HAP-1 (cell line): ENCODE measurements around the gene KRT20.
"Not testable (repeated sequence)": the region's sequence is repeated elsewhere in the genome, so short reads cannot be mapped to it uniquely, and the experiment has no call there.

Experiments used
- DNase-seq, 2 experiments: peaks; one replicate each; pipeline ENCODE4 v3.0.0-alpha.2; 2016 to 2020; ENCODE audit warnings: low spot score in 2 of 2
- H3K27me3 ChIP-seq: fragments of 250-450 bp; sonication (Bioruptor Pico); 2 replicates; pipeline ENCODE4 v1.5.1; 2020; ENCODE audit warnings: low read depth, mild to moderate bottlenecking, moderate library complexity
- H3K36me3 ChIP-seq: fragments of 250-450 bp; sonication (Bioruptor Pico); replicated peaks from 2 replicates; pipeline ENCODE4 v1.5.1; 2020; ENCODE audit warnings: mild to moderate bottlenecking
- H3K4me1 ChIP-seq: fragments of 250-450 bp; sonication (Bioruptor Pico); 2 replicates; pipeline ENCODE4 v1.5.1; 2020; ENCODE audit warnings: mild to moderate bottlenecking
- H3K4me3 ChIP-seq: fragments of 250-450 bp; sonication (Bioruptor Pico); 2 replicates; pipeline ENCODE4 v1.5.1; 2020; ENCODE audit warnings: mild to moderate bottlenecking, moderate library complexity
- H3K9me3 ChIP-seq: fragments of 250-450 bp; sonication (Bioruptor Pico); 2 replicates; pipeline ENCODE4 v1.5.1; 2020; ENCODE audit warnings: mild to moderate bottlenecking, moderate library complexity
- in situ Hi-C: fragments of 300-500 bp; cut with MboI; formaldehyde crosslinking; loops from 3 replicates; pipeline ENCODE4 v1.14.3; 2020; ENCODE audit warnings: low sequenced_read_pairs, inconsistent platforms, mixed read lengths

KRT20 gene

GRCh38 chr17:40884708-40885512, at the start of gene KRT20:
Gene KRT20, minus strand, starts transcription at chr17:40885242. Its CDS starts 57 bp downstream, at chr17:40885185.
- Histone ChIP-seq H3K4me3 (no peak within 1 kb of the TSS), H3K4me1 (no peaks in the 10 kb centered on the region), H3K27me3 (peaks cover 40% of the 10 kb centered on the region), H3K36me3 (no peaks in the 10 kb centered on the region), H3K9me3 (no peaks in the 10 kb centered on the region)
- in situ Hi-C loops = no loop called here
- peak; percentile 12 to 34 for DNase-seq

DNA sequence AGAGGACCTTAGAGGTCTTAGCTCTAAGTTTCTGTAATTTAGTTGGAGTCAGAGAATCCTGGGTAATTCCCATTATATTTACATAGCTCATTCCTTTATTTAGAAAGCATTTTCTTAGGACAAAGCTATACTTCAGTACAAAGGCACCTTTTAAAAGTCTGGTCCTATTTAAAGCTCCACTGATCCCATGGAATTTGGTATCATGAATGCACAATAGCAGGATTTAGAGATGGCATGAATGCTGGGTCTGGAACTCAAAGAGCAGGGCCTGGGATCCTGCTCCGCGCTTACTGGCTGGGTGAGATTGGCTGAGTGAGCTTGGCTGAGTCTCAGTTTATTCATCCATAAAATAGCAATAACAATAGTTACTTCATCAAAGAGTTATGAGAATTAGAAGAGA, 47.6 kb upstream of the KRT20 start:
- Histone ChIP-seq H3K4me3 (no peak overlapping the region), H3K9me3 (no peaks in the 10 kb centered on the region), H3K27me3 (no peaks in the 10 kb centered on the region), H3K4me1 (peaks cover 26% of the 10 kb centered on the region), H3K36me3 (no peaks in the 10 kb centered on the region)
- in situ Hi-C loops = no loop called here
- peak; percentile 77 to 99 for DNase-seq

DNA sequence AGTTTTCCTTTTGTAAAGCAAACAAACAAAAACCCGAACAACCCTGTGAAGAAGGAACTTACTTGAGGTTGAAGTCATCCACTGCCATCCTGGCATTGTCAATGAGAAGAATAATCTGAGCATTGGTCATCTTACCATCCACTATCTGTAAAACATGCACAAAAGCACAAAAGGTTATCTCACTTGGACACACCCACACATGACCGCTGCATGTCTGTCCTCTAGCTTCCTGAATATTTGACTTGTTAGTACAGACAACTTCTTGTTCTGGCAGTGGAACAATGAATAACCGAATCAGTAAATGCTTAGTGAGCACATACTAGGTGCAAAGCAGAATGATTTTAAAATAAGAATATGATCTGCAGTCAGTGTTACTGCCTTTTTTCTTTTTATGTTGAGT, 46.3 kb upstream of the KRT20 start:
- Histone ChIP-seq H3K4me3 (no peak overlapping the region), H3K27me3 (no peaks in the 10 kb centered on the region), H3K4me1 (peaks cover 23% of the 10 kb centered on the region), H3K36me3 (no peaks in the 10 kb centered on the region), H3K9me3 (no peaks in the 10 kb centered on the region)
- DNase-seq = no peak
- in situ Hi-C loops = no loop called here

- no peak overlapping the region for H3K4me3 ChIP-seq
- H3K27me3 ChIP-seq = no peaks in the 10 kb centered on the region
- no peaks in the 10 kb centered on the region for H3K9me3 ChIP-seq
- no peaks in the 10 kb centered on the region for H3K4me1 ChIP-seq
- in situ Hi-C loops = no loop called here
- no peaks in the 10 kb centered on the region for H3K36me3 ChIP-seq
- no peak for DNase-seq
Measured at GRCh38 chr17:40926341-40926740, 41.3 kb upstream of the KRT20 start.

GRCh38 chr17:40922239-40922638, 37.2 kb upstream of the KRT20 start:
- H3K36me3 ChIP-seq = no peaks in the 10 kb centered on the region
- H3K9me3 ChIP-seq = no peaks in the 10 kb centered on the region
- H3K4me3 ChIP-seq = no peak overlapping the region
- no peak for DNase-seq
- no peaks in the 10 kb centered on the region for H3K27me3 ChIP-seq
- in situ Hi-C loops = loop anchor here (25.0 kb wide), 2 partner anchors 415 to 740 kb away; no protein-coding TSS in a partner anchor
- H3K4me1 ChIP-seq = no peaks in the 10 kb centered on the region

GRCh38 chr17:40921026-40921425, 36.0 kb upstream of the KRT20 start:
- in situ Hi-C loops = loop anchor here (25.0 kb wide), 2 partner anchors 416 to 741 kb away; no protein-coding TSS in a partner anchor
- DNase-seq = no peak
- Histone ChIP-seq H3K4me1 (no peaks in the 10 kb centered on the region), H3K9me3 (no peaks in the 10 kb centered on the region), H3K36me3 (no peaks in the 10 kb centered on the region), H3K4me3 (no peak overlapping the region), H3K27me3 (no peaks in the 10 kb centered on the region)

GRCh38 chr17:40917116-40917515, 32.1 kb upstream of the KRT20 start:
- not testable (repeated sequence) for DNase-seq, H3K4me3 ChIP-seq, H3K36me3 ChIP-seq, H3K27me3 ChIP-seq, H3K4me1 ChIP-seq, H3K9me3 ChIP-seq
- in situ Hi-C loops = loop anchor here (25.0 kb wide), 2 partner anchors 420 to 745 kb away; no protein-coding TSS in a partner anchor

DNA sequence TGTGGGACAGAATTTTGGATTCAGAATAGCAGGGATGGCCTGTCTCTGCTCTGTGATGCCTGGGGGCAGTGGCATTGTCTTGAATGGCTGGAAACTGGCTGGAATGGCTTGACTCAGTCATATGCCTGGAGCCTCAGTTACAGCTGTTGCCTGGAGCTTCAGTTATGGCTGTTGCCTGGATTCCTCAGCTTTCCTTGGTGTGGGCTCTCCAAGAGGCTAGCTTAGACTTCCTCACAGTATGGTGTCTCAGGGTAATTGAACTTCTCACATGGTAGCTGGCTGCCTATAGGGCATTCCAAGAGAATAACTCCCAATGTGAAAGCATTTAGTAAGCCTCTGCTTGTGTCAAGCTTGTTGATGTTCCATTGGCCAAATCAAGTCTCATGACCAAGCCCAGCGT, 31.3 kb upstream of the KRT20 start:
- H3K9me3 ChIP-seq = no peaks in the 10 kb centered on the region
- in situ Hi-C loops = loop anchor here (25.0 kb wide), 2 partner anchors 421 to 746 kb away; no protein-coding TSS in a partner anchor
- H3K36me3 ChIP-seq = no peaks in the 10 kb centered on the region
- H3K4me1 ChIP-seq = no peaks in the 10 kb centered on the region
- no peaks in the 10 kb centered on the region for H3K27me3 ChIP-seq
- no peak for DNase-seq
- H3K4me3 ChIP-seq = no peak overlapping the region

DNA sequence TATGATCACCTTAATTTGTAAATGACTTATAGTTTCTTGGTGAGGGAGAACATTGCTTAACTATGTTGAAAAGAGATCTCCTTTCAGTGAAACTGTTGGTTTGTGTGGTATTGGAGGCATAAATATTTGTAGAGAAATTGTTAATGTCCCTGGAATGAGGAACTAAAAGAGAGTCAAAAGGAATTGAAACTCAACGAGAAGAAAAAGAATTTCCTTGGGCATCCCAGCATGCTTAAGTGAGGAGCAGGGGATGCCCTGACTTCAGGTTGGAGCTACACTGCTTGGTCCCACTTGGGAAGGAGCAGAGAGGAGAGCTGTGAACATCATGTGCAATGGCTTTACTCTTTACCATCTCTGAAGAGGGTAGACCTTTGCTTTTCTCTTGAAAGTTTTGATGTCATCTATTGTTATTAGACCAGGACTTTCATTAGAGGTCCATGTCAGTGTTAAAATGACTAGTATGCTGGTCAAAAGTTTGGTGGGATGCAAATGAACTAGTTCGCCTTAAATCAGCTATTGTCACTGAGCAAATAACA, 30.7 kb upstream of the KRT20 start:
- in situ Hi-C loops = loop anchor here (25.0 kb wide), 2 partner anchors 422 to 747 kb away; no protein-coding TSS in a partner anchor
- Histone ChIP-seq H3K36me3 (no peaks in the 10 kb centered on the region), H3K9me3 (no peaks in the 10 kb centered on the region), H3K27me3 (no peaks in the 10 kb centered on the region), H3K4me1 (no peaks in the 10 kb centered on the region), H3K4me3 (no peak overlapping the region)
- DNase-seq = no peak

DNA sequence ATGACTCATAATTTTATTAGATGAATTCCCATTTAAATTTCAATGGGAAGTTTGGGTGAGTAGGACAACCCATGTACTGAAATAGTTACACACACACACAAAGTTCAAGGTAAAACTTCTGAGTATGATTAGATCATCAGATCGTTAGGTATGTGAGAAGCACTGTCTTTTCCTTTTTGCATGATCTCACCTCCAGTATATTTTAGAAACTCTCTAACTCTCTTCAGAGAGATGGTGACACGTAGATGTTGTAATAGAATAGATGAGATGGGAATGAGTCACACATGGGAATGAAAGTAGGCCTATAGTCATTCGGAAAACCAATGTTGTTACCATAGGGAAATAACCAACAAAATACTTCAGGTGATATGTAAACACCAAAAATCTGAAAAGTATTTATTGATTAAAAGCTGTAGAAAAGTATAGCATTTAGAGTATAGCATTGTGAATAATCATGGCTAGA, 30.2 kb upstream of the KRT20 start:
- H3K4me3 ChIP-seq = no peak overlapping the region
- H3K9me3 ChIP-seq = no peaks in the 10 kb centered on the region
- DNase-seq = no peak
- in situ Hi-C loops = loop anchor here (25.0 kb wide), 2 partner anchors 422 to 747 kb away; no protein-coding TSS in a partner anchor
- no peaks in the 10 kb centered on the region for H3K27me3 ChIP-seq
- no peaks in the 10 kb centered on the region for H3K4me1 ChIP-seq
- H3K36me3 ChIP-seq = no peaks in the 10 kb centered on the region

- Histone ChIP-seq H3K4me3 (no peak overlapping the region), H3K36me3 (no peaks in the 10 kb centered on the region), H3K27me3 (no peaks in the 10 kb centered on the region), H3K4me1 (no peaks in the 10 kb centered on the region), H3K9me3 (no peaks in the 10 kb centered on the region)
- DNase-seq = no peak
- in situ Hi-C loops = loop anchor here (25.0 kb wide), 2 partner anchors 423 to 748 kb away; no protein-coding TSS in a partner anchor
Measured at GRCh38 chr17:40914075-40914855, 29.2 kb upstream of the KRT20 start.

DNA sequence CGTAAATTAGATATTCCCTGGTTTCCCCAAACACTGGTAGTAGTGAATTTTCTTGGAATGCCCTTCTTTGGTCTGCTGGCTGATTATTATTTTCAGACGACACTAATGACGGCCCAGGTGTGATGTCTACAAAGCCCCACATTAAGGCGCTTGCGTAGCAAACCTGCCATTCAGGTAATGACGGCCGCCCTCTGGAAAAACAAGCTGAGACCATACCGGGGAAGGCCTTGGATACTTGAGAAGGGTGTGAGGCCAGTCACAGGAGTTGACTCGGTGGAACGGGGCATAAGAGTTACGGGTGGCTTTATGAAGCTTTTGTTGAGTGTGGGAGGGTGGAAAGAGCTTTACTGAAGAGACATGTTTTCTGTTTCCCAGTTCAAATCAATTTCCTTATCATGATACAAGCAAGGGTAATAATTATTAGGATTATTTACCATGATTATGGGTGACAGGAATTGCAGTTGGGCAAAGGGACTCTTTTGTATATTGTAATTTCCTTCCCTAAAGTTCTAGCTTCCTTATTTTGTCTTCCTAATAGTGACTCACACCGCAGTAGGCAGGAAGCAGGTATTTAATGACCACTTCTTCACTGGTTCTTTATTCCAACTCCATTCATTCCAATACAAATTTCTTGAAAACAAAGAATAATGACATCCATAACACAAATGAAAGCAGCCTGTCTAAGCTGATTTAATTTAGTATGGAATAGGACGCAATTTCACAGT, 27.6 kb upstream of the KRT20 start:
- Histone ChIP-seq H3K9me3 (no peaks in the 10 kb centered on the region), H3K4me1 (no peaks in the 10 kb centered on the region), H3K36me3 (no peaks in the 10 kb centered on the region), H3K27me3 (peaks cover 4% of the 10 kb centered on the region), H3K4me3 (no peak overlapping the region)
- DNase-seq = no peak
- in situ Hi-C loops = loop anchor here (25.0 kb wide), 2 partner anchors 425 to 750 kb away; no protein-coding TSS in a partner anchor

DNA sequence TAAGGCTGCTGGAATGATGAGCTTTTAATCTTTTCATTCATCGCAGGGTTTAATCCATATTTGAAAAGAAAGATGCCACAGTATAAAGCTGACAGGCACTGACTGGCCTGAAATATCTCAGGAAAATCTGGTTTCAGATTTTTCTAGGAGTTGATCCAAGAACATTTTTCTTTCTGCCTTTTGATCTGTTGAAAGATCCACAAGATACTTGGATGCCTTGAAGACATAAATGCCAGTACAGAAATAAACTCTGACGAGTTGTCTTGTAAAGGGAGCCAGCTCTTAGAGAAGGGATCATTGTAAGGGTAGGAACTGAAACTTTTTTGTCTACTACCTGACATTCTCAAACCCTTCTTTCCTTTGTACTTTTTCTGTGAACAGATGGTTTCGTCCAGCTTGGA, 25.4 kb upstream of the KRT20 start:
- Histone ChIP-seq H3K27me3 (peaks cover 12% of the 10 kb centered on the region), H3K9me3 (no peaks in the 10 kb centered on the region), H3K4me3 (no peak overlapping the region), H3K4me1 (no peaks in the 10 kb centered on the region), H3K36me3 (no peaks in the 10 kb centered on the region)
- DNase-seq = no peak
- in situ Hi-C loops = loop anchor here (25.0 kb wide), 2 partner anchors 427 to 752 kb away; no protein-coding TSS in a partner anchor
